IMR-90 (cell line): ENCODE results near the gene UPF1.

ENCODE experiments used
- ELK1 ChIP-seq: fragments of 150-350 bp; IDR thresholded peaks from 2 replicates; pipeline ENCODE4 v1.6.1; 2016; ENCODE audit warnings: low read depth, mild to moderate bottlenecking, low read length, moderate library complexity, borderline replicate concordance
- FOS ChIP-seq: fragments of 150-350 bp; IDR thresholded peaks from 2 replicates; pipeline ENCODE4 v1.6.1; 2016; ENCODE audit warnings: low read depth, low read length
- MAFK ChIP-seq: IDR thresholded peaks from 2 replicates; pipeline ENCODE4 v1.6.1; 2012; ENCODE audit warnings: low read depth, low read length, improper control_type of control experiment
- MAZ ChIP-seq: IDR thresholded peaks from 2 replicates; pipeline ENCODE4 v1.6.1; 2012; ENCODE audit warnings: low read depth, mild to moderate bottlenecking, low read length, improper control_type of control experiment, moderate library complexity, borderline replicate concordance
- POLR2A ChIP-seq: IDR thresholded peaks from 2 replicates; pipeline ENCODE4 v1.6.1; 2012; ENCODE audit warnings: mild to moderate bottlenecking, low read depth, low read length
- SMC3 ChIP-seq: fragments of 150-350 bp; IDR thresholded peaks from 2 replicates; pipeline ENCODE4 v1.6.1; 2016; ENCODE audit warnings: low read depth, mild to moderate bottlenecking, antibody characterized with exemption, low read length, moderate library complexity
- TF ChIP-seq, protein P1 (sequence below): fragments of 150-350 bp; IDR thresholded peaks from 2 replicates; pipeline ENCODE4 v1.6.1; 2017; ENCODE audit warnings: mild to moderate bottlenecking, antibody characterized with exemption, low read length, low read depth
- TF ChIP-seq, protein P2 (sequence below): conservative IDR thresholded peaks from 2 replicates; pipeline ENCODE4 v1.5.1; 2012; ENCODE audit warnings: mild to moderate bottlenecking, low read depth, low read length, improper control_type of control experiment

DNA sequence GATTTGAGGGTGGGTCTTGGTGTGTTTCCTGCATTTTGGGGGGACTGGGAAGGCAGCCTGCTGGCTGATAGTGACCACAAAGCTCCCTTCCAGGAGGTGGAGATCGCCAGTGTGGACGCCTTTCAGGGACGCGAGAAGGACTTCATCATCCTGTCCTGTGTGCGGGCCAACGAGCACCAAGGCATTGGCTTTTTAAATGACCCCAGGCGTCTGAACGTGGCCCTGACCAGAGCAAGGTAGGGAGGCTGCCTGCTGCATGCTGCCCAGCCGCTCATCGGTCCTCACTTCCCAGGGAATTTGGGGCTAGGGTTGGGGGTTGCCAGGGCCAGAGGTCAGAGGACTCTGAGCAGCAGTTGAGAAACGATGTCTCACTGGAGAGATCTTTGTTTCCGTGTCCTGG, 30.2 kb downstream of the UPF1 start:
- no peak for TF ChIP-seq MAZ
- TF ChIP-seq, protein P1, sequence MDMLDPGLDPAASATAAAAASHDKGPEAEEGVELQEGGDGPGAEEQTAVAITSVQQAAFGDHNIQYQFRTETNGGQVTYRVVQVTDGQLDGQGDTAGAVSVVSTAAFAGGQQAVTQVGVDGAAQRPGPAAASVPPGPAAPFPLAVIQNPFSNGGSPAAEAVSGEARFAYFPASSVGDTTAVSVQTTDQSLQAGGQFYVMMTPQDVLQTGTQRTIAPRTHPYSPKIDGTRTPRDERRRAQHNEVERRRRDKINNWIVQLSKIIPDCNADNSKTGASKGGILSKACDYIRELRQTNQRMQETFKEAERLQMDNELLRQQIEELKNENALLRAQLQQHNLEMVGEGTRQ = no peak
- TF ChIP-seq, protein P2, sequence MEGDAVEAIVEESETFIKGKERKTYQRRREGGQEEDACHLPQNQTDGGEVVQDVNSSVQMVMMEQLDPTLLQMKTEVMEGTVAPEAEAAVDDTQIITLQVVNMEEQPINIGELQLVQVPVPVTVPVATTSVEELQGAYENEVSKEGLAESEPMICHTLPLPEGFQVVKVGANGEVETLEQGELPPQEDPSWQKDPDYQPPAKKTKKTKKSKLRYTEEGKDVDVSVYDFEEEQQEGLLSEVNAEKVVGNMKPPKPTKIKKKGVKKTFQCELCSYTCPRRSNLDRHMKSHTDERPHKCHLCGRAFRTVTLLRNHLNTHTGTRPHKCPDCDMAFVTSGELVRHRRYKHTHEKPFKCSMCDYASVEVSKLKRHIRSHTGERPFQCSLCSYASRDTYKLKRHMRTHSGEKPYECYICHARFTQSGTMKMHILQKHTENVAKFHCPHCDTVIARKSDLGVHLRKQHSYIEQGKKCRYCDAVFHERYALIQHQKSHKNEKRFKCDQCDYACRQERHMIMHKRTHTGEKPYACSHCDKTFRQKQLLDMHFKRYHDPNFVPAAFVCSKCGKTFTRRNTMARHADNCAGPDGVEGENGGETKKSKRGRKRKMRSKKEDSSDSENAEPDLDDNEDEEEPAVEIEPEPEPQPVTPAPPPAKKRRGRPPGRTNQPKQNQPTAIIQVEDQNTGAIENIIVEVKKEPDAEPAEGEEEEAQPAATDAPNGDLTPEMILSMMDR = no peak
- TF ChIP-seq MAFK = no peak
- TF ChIP-seq POLR2A = no peak
- no peak for TF ChIP-seq ELK1
- TF ChIP-seq SMC3 = no peak
- TF ChIP-seq FOS = no peak
